MM.1S (cell line): ENCODE results near the gene AMIGO1.

Source experiments
- DNase-seq: peaks from one replicate; pipeline ENCODE4 v3.0.0-alpha.2; 2015
- H2AFZ ChIP-seq: fragments of 300-600 bp; sonication (generic); 2 replicates; pipeline ENCODE4 v1.6.0; 2016; ENCODE audit warnings: antibody characterized with exemption, low read length
- H3F3A ChIP-seq: fragments of 300-600 bp; sonication (generic); 2 replicates; pipeline ENCODE4 v1.6.1; 2016; ENCODE audit warnings: mild to moderate bottlenecking, antibody characterized with exemption, low read length, moderate library complexity, mixed read lengths; ENCODE audit not compliant: insufficient read depth
- H3K27ac ChIP-seq: fragments of 300-600 bp; sonication (generic); 2 replicates; pipeline ENCODE4 v1.5.1; 2016; ENCODE audit warnings: mild to moderate bottlenecking, low read length
- H3K27me3 ChIP-seq: fragments of 300-600 bp; sonication (generic); replicated peaks from 2 replicates; pipeline ENCODE4 v1.6.0; 2016; ENCODE audit warnings: low read length; ENCODE audit not compliant: insufficient read depth
- H3K36me3 ChIP-seq: fragments of 300-600 bp; sonication (generic); replicated peaks from 2 replicates; pipeline ENCODE4 v1.6.1; 2016; ENCODE audit warnings: mild to moderate bottlenecking, low read length, mixed read lengths; ENCODE audit not compliant: insufficient read depth
- H3K4me1 ChIP-seq: fragments of 300-600 bp; sonication (generic); 2 replicates; pipeline ENCODE4 v1.6.1; 2016; ENCODE audit warnings: low read length, mixed read lengths
- H3K4me2 ChIP-seq: fragments of 300-600 bp; sonication (generic); 2 replicates; pipeline ENCODE4 v1.6.0; 2016; ENCODE audit warnings: low read depth, low read length
- H3K4me3 ChIP-seq: fragments of 300-600 bp; sonication (generic); 2 replicates; pipeline ENCODE4 v1.5.1; 2016; ENCODE audit warnings: low read length, mixed read lengths
- H3K79me2 ChIP-seq: fragments of 300-600 bp; sonication (generic); 2 replicates; pipeline ENCODE4 v1.6.1; 2016; ENCODE audit warnings: mixed run types, low read length, mixed read lengths
- H3K9ac ChIP-seq: fragments of 300-600 bp; sonication (generic); 2 replicates; pipeline ENCODE4 v1.6.1; 2016; ENCODE audit warnings: low read length, mixed read lengths
- H3K9me2 ChIP-seq: fragments of 300-600 bp; sonication (generic); replicated peaks from 2 replicates; pipeline ENCODE4 v1.6.1; 2016; ENCODE audit warnings: mild to moderate bottlenecking, low read length, mixed read lengths; ENCODE audit not compliant: insufficient read depth
- H3K9me3 ChIP-seq: fragments of 300-600 bp; sonication (generic); replicated peaks from 2 replicates; pipeline ENCODE4 v1.6.1; 2016; ENCODE audit warnings: mild to moderate bottlenecking, low read length, mixed read lengths; ENCODE audit not compliant: insufficient read depth
- H4K20me1 ChIP-seq: fragments of 300-600 bp; sonication (generic); 2 replicates; pipeline ENCODE4 v1.6.1; 2016; ENCODE audit warnings: mild to moderate bottlenecking, low read length, moderate library complexity, mixed read lengths; ENCODE audit not compliant: insufficient read depth
- CTCF ChIP-seq: fragments of 300-600 bp; sonication (generic); IDR thresholded peaks from 2 replicates; pipeline ENCODE4 v1.5.1; 2016; ENCODE audit warnings: antibody characterized with exemption, low read length, mixed read lengths
- EZH2 ChIP-seq: fragments of 300-600 bp; sonication (generic); optimal IDR thresholded peaks from 2 replicates; pipeline ENCODE3; 2017; ENCODE audit warnings: low read depth, mild to moderate bottlenecking, antibody characterized with exemption, low read length, mixed read lengths
- EZH2phosphoT487 ChIP-seq: fragments of 300-600 bp; sonication (generic); IDR thresholded peaks from 2 replicates; pipeline ENCODE4 v1.6.1; 2018; ENCODE audit warnings: antibody characterized with exemption, low read length

Gene AMIGO1

GRCh38 chr1:109482791-109483671 is 26.5 kb downstream of the AMIGO1 start:
- Histone ChIP-seq H3K4me3 (peak overlapping the region; percentile 60), H3K79me2 (0 out of 2 replicates have a peak, but pooled peaks cover 4% of the 10 kb centered on the region)
- no peak for DNase-seq

GRCh38 chr1:109482242-109482641 is 27.3 kb downstream of the AMIGO1 start:
- H4K20me1 ChIP-seq, result no peaks in the 10 kb centered on the region

More at GRCh38 chr1:109482791-109483671, 26.5 kb downstream of the AMIGO1 start:
- TF ChIP-seq EZH2 (no peak), EZH2phosphoT487 (no peak), CTCF (no peak)
- Histone ChIP-seq H3F3A (no peaks in the 10 kb centered on the region), H3K4me2 (peak overlapping the region; percentile 90), H3K27ac (no peak overlapping the region), H3K9me3 (no peaks in the 10 kb centered on the region), H3K9me2 (no peaks in the 10 kb centered on the region), H3K4me1 (no peaks in the 10 kb centered on the region), H2AFZ (peak overlapping the region; percentile 77), H3K9ac (no peak overlapping the region), H3K36me3 (no peaks in the 10 kb centered on the region), H3K27me3 (no peaks in the 10 kb centered on the region; the same call in 1 of the 2 replicates), H4K20me1 (no peaks in the 10 kb centered on the region)

GRCh38 chr1:109481646-109482045 is 27.9 kb downstream of the AMIGO1 start:
- no peak overlapping the region for H3K9ac ChIP-seq
- H3K4me1 ChIP-seq, result no peaks in the 10 kb centered on the region
- H3K9me3 ChIP-seq, result no peaks in the 10 kb centered on the region
- H3K4me3 ChIP-seq, result no peak overlapping the region
- DNase-seq, result no peak
- TF ChIP-seq CTCF (no peak), EZH2 (no peak), EZH2phosphoT487 (no peak)
- no peak overlapping the region for H3K27ac ChIP-seq
- H3F3A ChIP-seq, result no peaks in the 10 kb centered on the region
- H3K27me3 ChIP-seq, result no peaks in the 10 kb centered on the region; the same call in 1 of the 2 replicates
- H3K9me2 ChIP-seq, result no peaks in the 10 kb centered on the region
- no peak overlapping the region for H3K4me2 ChIP-seq
- H3K36me3 ChIP-seq, result no peaks in the 10 kb centered on the region
- H3K79me2 ChIP-seq, result 0 out of 2 replicates have a peak, but pooled peaks cover 4% of the 10 kb centered on the region
- no peaks in the 10 kb centered on the region for H4K20me1 ChIP-seq
- H2AFZ ChIP-seq, result no peak overlapping the region

More at GRCh38 chr1:109482242-109482641, 27.3 kb downstream of the AMIGO1 start:
- Histone ChIP-seq H3K9ac (no peak overlapping the region), H3K79me2 (0 out of 2 replicates have a peak, but pooled peaks cover 4% of the 10 kb centered on the region), H3K4me3 (no peak overlapping the region), H3K27me3 (no peaks in the 10 kb centered on the region; the same call in 1 of the 2 replicates), H3K9me3 (no peaks in the 10 kb centered on the region), H3K36me3 (no peaks in the 10 kb centered on the region), H3K9me2 (no peaks in the 10 kb centered on the region), H3K4me1 (no peaks in the 10 kb centered on the region), H2AFZ (no peak overlapping the region), H3K27ac (no peak overlapping the region), H3K4me2 (no peak overlapping the region), H3F3A (no peaks in the 10 kb centered on the region)
- DNase-seq, result no peak
- TF ChIP-seq CTCF, result no peak
